ENCODE results near the gene CD47.

Gene CD47

DNA sequence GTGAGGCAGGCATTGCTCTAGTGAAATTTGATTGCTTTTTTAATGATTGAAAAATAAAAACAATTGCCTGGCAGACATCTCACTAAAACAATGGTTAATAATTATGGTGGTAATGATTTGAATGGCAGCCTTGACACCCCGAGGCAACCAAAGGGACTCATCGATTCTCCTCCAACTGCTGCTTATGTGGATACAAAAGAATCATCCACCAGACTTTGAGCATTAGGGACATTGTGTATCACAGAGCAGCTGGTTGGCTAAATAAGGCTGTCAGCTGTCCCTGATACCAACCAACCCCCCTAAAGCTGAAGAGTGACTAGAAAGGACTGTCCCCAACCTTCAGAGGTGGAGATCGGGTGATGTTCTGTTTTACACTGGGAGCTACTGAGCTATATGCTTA, 1.7 kb upstream of the CD47 start:
- no peaks in the 10 kb centered on the region for H3K9me3 ChIP-seq (ENCODE audit: control extremely low read depth in 1 of 5, control insufficient read depth in 4 of 5, insufficient read depth in 2 of 5, low read depth in 1 of 5, low read length in 4 of 5)
- peaks cover 13 to 50% (median 24%) of the 10 kb centered on the region in 4 experiments for H3K4me1 ChIP-seq (ENCODE audit: control extremely low read depth in 1 of 4, control insufficient read depth in 4 of 4, insufficient read depth in 4 of 4, low read length in 3 of 4)
- H3K27me3 ChIP-seq (replicated peaks in 2 of 5; ENCODE audit: control insufficient read depth in 4 of 5, insufficient read depth in 5 of 5, low read length in 4 of 5) = no peaks in the 10 kb centered on the region
- no peak overlapping the region for H3K27ac ChIP-seq (ENCODE audit: insufficient read depth in 1 of 2, low read depth in 1 of 2, low read length in 2 of 2, poor library complexity in 1 of 2, severe bottlenecking in 2 of 2)
- WGBS (ENCODE audit: insufficient coverage) = 100% methylated on average over 2 of the region's 3 CpGs
- POLR2A ChIA-PET = interaction anchor here (0.6 to 0.7 kb wide), 2 partner anchors 80 to 402 kb away, joined by 4 to 5 read pairs; no protein-coding TSS in a partner anchor
- DNase-seq = no peak
- CTCF ChIA-PET = interaction anchor here (0.7 to 2.3 kb wide), 8 partner anchors 8 to 139 kb away, joined by 3 to 9 read pairs (median 4); no protein-coding TSS in a partner anchor
- no peak overlapping the region for H3K4me3 ChIP-seq (ENCODE audit: control insufficient read depth in 1 of 7, extremely low read depth in 1 of 7, insufficient read depth in 4 of 7, low read depth in 2 of 7, low read length in 6 of 7)
- H3K36me3 ChIP-seq (ENCODE audit: control insufficient read depth in 4 of 4, insufficient read depth in 4 of 4, low read length in 3 of 4) = no peaks in the 10 kb centered on the region

DNA sequence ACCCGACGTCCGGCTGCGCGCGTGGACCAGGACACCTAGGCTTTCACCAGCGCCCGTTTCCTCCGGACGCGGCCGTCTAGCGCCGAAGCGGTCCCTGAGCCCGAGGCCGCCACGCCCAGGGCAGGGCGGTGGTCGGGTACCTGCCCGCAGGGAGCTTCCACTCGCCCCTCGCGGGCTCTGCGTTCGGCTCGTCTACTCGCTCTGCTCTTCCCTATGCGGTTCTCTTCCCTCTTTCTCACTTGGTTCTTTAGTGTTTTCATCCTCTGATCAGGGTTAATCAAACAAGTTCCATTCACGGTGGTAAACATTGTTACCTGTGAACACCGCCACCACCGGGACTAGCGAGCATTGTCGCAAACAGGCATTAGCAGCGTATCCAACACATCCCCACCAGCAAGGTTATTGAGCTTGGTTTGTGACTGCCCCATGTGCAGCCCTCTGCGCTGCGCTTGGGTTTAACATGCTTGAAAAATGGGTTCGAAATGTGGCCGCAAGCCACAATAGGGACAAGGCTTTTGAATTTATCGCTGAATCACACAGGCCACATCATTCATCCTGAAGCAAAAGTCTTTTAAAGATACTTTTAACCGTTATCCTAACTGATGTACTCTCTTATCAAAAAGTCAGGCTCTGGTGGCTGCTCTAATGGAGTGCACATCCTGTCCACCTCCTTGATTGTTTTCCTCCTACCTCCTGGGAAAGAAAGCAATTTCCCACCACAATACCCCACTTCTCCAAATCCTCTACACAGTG, 843 bp upstream of the CD47 start:
- Histone ChIP-seq H3K27ac (ENCODE audit: insufficient read depth in 1 of 2, low read depth in 1 of 2, low read length in 2 of 2, poor library complexity in 1 of 2, severe bottlenecking in 2 of 2) (peak overlapping the region; percentile 62 to 75), H3K9me3 (ENCODE audit: control extremely low read depth in 1 of 5, control insufficient read depth in 4 of 5, insufficient read depth in 2 of 5, low read depth in 1 of 5, low read length in 4 of 5) (no peaks in the 10 kb centered on the region), H3K36me3 (ENCODE audit: control insufficient read depth in 4 of 4, insufficient read depth in 4 of 4, low read length in 3 of 4) (peaks cover 0 to 5% (median 0%) of the 10 kb centered on the region in 4 experiments), H3K4me1 (ENCODE audit: control extremely low read depth in 1 of 4, control insufficient read depth in 4 of 4, insufficient read depth in 4 of 4, low read length in 3 of 4) (peaks cover 16 to 49% (median 27%) of the 10 kb centered on the region in 4 experiments), H3K4me3 (ENCODE audit: control insufficient read depth in 1 of 7, extremely low read depth in 1 of 7, insufficient read depth in 4 of 7, low read depth in 2 of 7, low read length in 6 of 7) (peak overlapping the region; percentile 35 to 96 (median 90)), H3K27me3 (replicated peaks in 2 of 5; ENCODE audit: control insufficient read depth in 4 of 5, insufficient read depth in 5 of 5, low read length in 4 of 5) (no peaks in the 10 kb centered on the region)
- POLR2A ChIA-PET = interaction anchor here (0.6 to 1.7 kb wide), 3 partner anchors 9 to 36 kb away, joined by 3 to 5 read pairs (median 4); no protein-coding TSS in a partner anchor
- DNase-seq = peak in 2 of 3 donors; percentile 39 to 43
- 55% methylated on average over 39 of the region's 41 CpGs for WGBS (ENCODE audit: insufficient coverage)
- CTCF ChIA-PET = interaction anchor here (0.6 to 2.3 kb wide), 7 partner anchors 9 to 1094 kb away, joined by 3 to 9 read pairs (median 4); no protein-coding TSS in a partner anchor

DNA sequence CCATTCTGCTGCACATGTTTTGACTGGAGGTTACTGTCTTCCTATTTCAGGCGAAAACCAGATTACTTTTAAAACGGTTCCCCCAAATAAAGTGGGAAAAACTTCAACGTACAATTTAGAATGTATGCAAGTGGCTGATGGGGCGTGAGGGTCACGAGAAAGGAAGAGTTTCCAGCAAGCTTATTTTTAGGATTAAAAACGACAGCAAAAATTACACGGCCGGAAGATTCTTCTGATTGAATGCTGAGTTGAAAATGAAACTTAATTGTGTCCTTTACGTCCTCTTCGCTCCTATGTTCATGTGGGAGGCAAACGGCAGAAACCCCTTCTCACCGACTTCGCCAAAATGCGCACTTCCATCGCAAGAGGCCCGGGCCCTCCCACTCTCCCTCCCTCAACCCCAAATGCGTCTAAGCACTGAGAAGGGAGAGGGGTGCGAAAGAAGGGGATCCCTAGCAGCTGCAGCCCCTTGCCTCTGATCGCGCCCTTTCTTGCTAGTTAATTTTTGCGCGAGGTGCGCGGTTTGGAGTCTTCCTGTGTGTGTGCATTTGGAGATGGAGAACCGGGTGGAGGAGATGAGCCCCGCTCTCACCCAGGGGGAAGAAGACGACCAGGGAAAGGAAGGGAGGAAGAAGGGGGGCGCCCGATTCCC, 656 bp downstream of the CD47 start:
- Histone ChIP-seq H3K4me3 (ENCODE audit: control insufficient read depth in 1 of 7, extremely low read depth in 1 of 7, insufficient read depth in 4 of 7, low read depth in 2 of 7, low read length in 6 of 7) (peak overlapping the region; percentile 87 to 97 (median 92)), H3K4me1 (ENCODE audit: control extremely low read depth in 1 of 4, control insufficient read depth in 4 of 4, insufficient read depth in 4 of 4, low read length in 3 of 4) (peaks cover 20 to 53% (median 28%) of the 10 kb centered on the region in 4 experiments), H3K27ac (ENCODE audit: insufficient read depth in 1 of 2, low read depth in 1 of 2, low read length in 2 of 2, poor library complexity in 1 of 2, severe bottlenecking in 2 of 2) (peak overlapping the region; percentile 88 to 92), H3K27me3 (replicated peaks in 2 of 5; ENCODE audit: control insufficient read depth in 4 of 5, insufficient read depth in 5 of 5, low read length in 4 of 5) (no peaks in the 10 kb centered on the region), H3K9me3 (ENCODE audit: control extremely low read depth in 1 of 5, control insufficient read depth in 4 of 5, insufficient read depth in 2 of 5, low read depth in 1 of 5, low read length in 4 of 5) (no peaks in the 10 kb centered on the region), H3K36me3 (ENCODE audit: control insufficient read depth in 4 of 4, insufficient read depth in 4 of 4, low read length in 3 of 4) (peaks cover 0 to 20% (median 2%) of the 10 kb centered on the region in 4 experiments)
- DNase-seq = peak; percentile 53 to 79 (median 73)
- 0% methylated on average over 9 of the region's 29 CpGs for WGBS (ENCODE audit: insufficient coverage)
- ChIA-PET CTCF (interaction anchor here (0.8 to 1.8 kb wide), 7 partner anchors 8 to 233 kb away, joined by 3 to 4 read pairs (median 4); no protein-coding TSS in a partner anchor), POLR2A (interaction anchor here (0.9 to 1.7 kb wide), 4 partner anchors 10 to 133 kb away, joined by 3 to 5 read pairs (median 3); no protein-coding TSS in a partner anchor)

DNA sequence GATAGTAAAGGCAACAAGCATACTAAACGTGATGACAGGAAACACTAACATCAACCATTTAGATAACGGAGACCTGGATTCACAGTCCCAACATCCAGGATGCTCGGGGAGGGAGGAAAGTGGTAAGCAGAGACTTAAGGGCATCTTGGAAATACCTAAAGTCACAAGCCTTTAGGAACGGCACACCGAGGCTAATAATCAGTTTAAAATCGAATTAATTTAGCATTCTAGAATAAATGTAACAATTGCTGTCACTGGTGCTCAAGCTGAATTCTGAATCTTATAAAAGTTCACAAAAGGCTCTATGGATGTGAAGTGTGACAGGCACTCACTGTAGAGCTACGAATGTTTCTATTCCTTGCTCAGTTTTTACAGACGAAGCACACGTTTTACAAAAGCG, 1.3 kb downstream of the CD47 start:
- H3K36me3 ChIP-seq (ENCODE audit: control insufficient read depth in 4 of 4, insufficient read depth in 4 of 4, low read length in 3 of 4) = peaks cover 0 to 25% (median 2%) of the 10 kb centered on the region in 4 experiments
- peak overlapping the region; percentile 88 to 92 for H3K27ac ChIP-seq (ENCODE audit: insufficient read depth in 1 of 2, low read depth in 1 of 2, low read length in 2 of 2, poor library complexity in 1 of 2, severe bottlenecking in 2 of 2)
- no peaks in the 10 kb centered on the region for H3K9me3 ChIP-seq (ENCODE audit: control extremely low read depth in 1 of 5, control insufficient read depth in 4 of 5, insufficient read depth in 2 of 5, low read depth in 1 of 5, low read length in 4 of 5)
- no peak for DNase-seq
- H3K4me1 ChIP-seq (ENCODE audit: control extremely low read depth in 1 of 4, control insufficient read depth in 4 of 4, insufficient read depth in 4 of 4, low read length in 3 of 4) = peaks cover 20 to 53% (median 30%) of the 10 kb centered on the region in 4 experiments
- CTCF ChIA-PET = interaction anchor here (0.8 to 1.8 kb wide), 7 partner anchors 8 to 233 kb away, joined by 3 to 4 read pairs (median 4); no protein-coding TSS in a partner anchor
- POLR2A ChIA-PET = interaction anchor here (0.6 to 1.2 kb wide), 3 partner anchors 56 to 133 kb away, joined by 3 read pairs; no protein-coding TSS in a partner anchor
- 3% methylated on average over 6 of the region's 10 CpGs for WGBS (ENCODE audit: insufficient coverage)
- H3K4me3 ChIP-seq (ENCODE audit: control insufficient read depth in 1 of 7, extremely low read depth in 1 of 7, insufficient read depth in 4 of 7, low read depth in 2 of 7, low read length in 6 of 7) = peak overlapping the region in 6 of 7 experiments; percentile 88 to 97 (median 93)
- no peaks in the 10 kb centered on the region for H3K27me3 ChIP-seq (replicated peaks in 2 of 5; ENCODE audit: control insufficient read depth in 4 of 5, insufficient read depth in 5 of 5, low read length in 4 of 5)

DNA sequence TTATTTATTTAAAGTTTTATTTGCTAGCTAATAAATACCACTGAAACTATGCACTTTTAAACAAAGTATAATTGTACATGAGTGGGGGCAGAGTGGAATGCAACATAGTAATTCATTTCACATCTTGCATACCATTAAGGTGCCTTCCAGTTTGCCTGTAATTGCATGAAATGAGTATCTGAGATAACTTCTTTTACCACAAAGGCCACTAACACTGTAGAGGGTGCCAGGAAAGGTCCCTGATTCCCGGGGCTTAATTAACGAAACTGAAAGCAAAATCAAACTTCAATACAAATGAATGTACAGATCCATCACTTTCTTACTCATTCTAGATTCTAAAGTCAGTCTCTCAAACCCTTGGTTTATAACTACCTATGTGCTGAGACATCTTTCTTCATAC, 2.1 kb downstream of the CD47 start:
- CTCF ChIA-PET = interaction anchor here (1.2 to 1.8 kb wide), 3 partner anchors 9 to 30 kb away, joined by 3 to 4 read pairs (median 4); no protein-coding TSS in a partner anchor

DNA sequence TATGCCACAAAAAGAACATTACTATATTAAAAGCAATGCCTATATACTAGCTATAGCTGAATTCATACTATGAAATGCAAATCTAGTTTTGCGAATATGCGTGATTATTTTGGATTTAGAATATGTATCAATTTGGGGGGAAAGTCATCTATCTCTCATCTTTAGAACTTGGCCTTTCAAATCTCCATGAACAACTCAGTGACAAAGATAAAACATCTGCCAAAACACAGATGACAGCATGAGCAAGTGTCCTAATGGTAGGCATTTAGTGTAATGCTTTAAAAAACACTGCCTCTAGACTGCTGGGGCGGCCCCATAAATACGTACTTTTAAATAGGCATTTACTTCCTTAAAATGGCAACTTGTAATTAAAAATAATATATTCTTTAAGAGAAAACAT, 2.7 kb downstream of the CD47 start:
- peaks cover 20 to 53% (median 30%) of the 10 kb centered on the region in 4 experiments for H3K4me1 ChIP-seq (ENCODE audit: control extremely low read depth in 1 of 4, control insufficient read depth in 4 of 4, insufficient read depth in 4 of 4, low read length in 3 of 4)
- WGBS (ENCODE audit: insufficient coverage) = no CpG with 5 or more reads among the region's 4 CpGs

More for the DNA sequence above, 2.1 kb downstream of the CD47 start:
- H3K9me3 ChIP-seq (ENCODE audit: control extremely low read depth in 1 of 5, control insufficient read depth in 4 of 5, insufficient read depth in 2 of 5, low read depth in 1 of 5, low read length in 4 of 5) = no peaks in the 10 kb centered on the region
- POLR2A ChIA-PET = interaction anchor here (0.6 kb wide), 1 partner anchor 28 kb away, joined by 4 read pairs; no protein-coding TSS in a partner anchor
- WGBS (ENCODE audit: insufficient coverage) = 0% methylated on average over 2 of the region's 2 CpGs
- no peaks in the 10 kb centered on the region for H3K27me3 ChIP-seq (replicated peaks in 2 of 5; ENCODE audit: control insufficient read depth in 4 of 5, insufficient read depth in 5 of 5, low read length in 4 of 5)
- H3K27ac ChIP-seq (ENCODE audit: insufficient read depth in 1 of 2, low read depth in 1 of 2, low read length in 2 of 2, poor library complexity in 1 of 2, severe bottlenecking in 2 of 2) = no peak overlapping the region
- peaks cover 0 to 25% (median 3%) of the 10 kb centered on the region in 4 experiments for H3K36me3 ChIP-seq (ENCODE audit: control insufficient read depth in 4 of 4, insufficient read depth in 4 of 4, low read length in 3 of 4)
- H3K4me3 ChIP-seq (ENCODE audit: control insufficient read depth in 1 of 7, extremely low read depth in 1 of 7, insufficient read depth in 4 of 7, low read depth in 2 of 7, low read length in 6 of 7) = peak overlapping the region in 6 of 7 experiments; percentile 88 to 97 (median 93)
- peak; percentile 65 to 83 (median 80) for DNase-seq
- H3K4me1 ChIP-seq (ENCODE audit: control extremely low read depth in 1 of 4, control insufficient read depth in 4 of 4, insufficient read depth in 4 of 4, low read length in 3 of 4) = peaks cover 20 to 53% (median 30%) of the 10 kb centered on the region in 4 experiments

More for the DNA sequence above, 2.7 kb downstream of the CD47 start:
- no peak overlapping the region for H3K27ac ChIP-seq (ENCODE audit: insufficient read depth in 1 of 2, low read depth in 1 of 2, low read length in 2 of 2, poor library complexity in 1 of 2, severe bottlenecking in 2 of 2)
- POLR2A ChIA-PET = no interaction called here
- no peaks in the 10 kb centered on the region for H3K27me3 ChIP-seq (replicated peaks in 2 of 5; ENCODE audit: control insufficient read depth in 4 of 5, insufficient read depth in 5 of 5, low read length in 4 of 5)
- H3K9me3 ChIP-seq (ENCODE audit: control extremely low read depth in 1 of 5, control insufficient read depth in 4 of 5, insufficient read depth in 2 of 5, low read depth in 1 of 5, low read length in 4 of 5) = no peaks in the 10 kb centered on the region
- CTCF ChIA-PET = interaction anchor here (1.2 kb wide), 1 partner anchor 12 kb away, joined by 3 read pairs; no protein-coding TSS in a partner anchor
- DNase-seq = no peak
- peak overlapping the region in 4 of 7 experiments; percentile 92 to 97 (median 95) for H3K4me3 ChIP-seq (ENCODE audit: control insufficient read depth in 1 of 7, extremely low read depth in 1 of 7, insufficient read depth in 4 of 7, low read depth in 2 of 7, low read length in 6 of 7)
- H3K36me3 ChIP-seq (ENCODE audit: control insufficient read depth in 4 of 4, insufficient read depth in 4 of 4, low read length in 3 of 4) = peaks cover 0 to 25% (median 3%) of the 10 kb centered on the region in 4 experiments
